ENCODE measurements around the gene E2F7. TPM values are rescaled to one million over a fixed set of nuclear protein-coding genes. Genes with fewer than 3 reads are reported as not detected.

E2F7 gene
- total RNA-seq, 1 donor from 2014 or later = 25.7 TPM

DNA sequence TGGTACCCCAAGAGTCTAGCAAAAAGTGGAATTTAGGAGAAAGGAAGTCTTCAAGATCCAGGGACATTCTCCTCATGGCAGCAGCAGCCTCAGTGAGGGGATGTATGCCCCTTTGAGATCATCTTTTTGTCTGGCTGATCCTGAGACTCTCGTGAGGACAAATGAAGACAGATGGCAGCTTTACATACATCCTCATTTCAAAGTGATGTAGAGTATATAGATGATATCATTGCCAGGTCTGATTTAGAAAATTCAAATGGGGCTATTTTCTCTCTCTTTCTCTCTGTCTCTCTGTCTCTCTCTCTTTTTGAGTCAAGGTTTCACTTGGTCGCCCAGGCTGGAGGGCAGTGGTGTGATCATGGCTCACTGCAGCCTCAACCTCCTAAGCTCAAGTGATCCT is 61.5 kb downstream of the E2F7 start:
- H3K27me3 Mint-ChIP-seq (ENCODE audit: low read depth) = no peaks in the 10 kb centered on the region
- no peaks in the 10 kb centered on the region for H3K9me3 Mint-ChIP-seq
- H3K27ac Mint-ChIP-seq (ENCODE audit: unreplicated experiment) = no peak overlapping the region
- no peaks in the 10 kb centered on the region for H3K36me3 Mint-ChIP-seq (ENCODE audit: low read depth)
- no peak for DNase-seq (ENCODE audit: low read depth, low spot score)
- H3K4me3 Mint-ChIP-seq = no peak overlapping the region
- TF ChIP-seq, protein P1, sequence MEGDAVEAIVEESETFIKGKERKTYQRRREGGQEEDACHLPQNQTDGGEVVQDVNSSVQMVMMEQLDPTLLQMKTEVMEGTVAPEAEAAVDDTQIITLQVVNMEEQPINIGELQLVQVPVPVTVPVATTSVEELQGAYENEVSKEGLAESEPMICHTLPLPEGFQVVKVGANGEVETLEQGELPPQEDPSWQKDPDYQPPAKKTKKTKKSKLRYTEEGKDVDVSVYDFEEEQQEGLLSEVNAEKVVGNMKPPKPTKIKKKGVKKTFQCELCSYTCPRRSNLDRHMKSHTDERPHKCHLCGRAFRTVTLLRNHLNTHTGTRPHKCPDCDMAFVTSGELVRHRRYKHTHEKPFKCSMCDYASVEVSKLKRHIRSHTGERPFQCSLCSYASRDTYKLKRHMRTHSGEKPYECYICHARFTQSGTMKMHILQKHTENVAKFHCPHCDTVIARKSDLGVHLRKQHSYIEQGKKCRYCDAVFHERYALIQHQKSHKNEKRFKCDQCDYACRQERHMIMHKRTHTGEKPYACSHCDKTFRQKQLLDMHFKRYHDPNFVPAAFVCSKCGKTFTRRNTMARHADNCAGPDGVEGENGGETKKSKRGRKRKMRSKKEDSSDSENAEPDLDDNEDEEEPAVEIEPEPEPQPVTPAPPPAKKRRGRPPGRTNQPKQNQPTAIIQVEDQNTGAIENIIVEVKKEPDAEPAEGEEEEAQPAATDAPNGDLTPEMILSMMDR (conservative IDR thresholded peaks at IDR 0.05) = no peak
- H3K4me1 Mint-ChIP-seq = no peaks in the 10 kb centered on the region

GRCh38 chr12:77003246-77003645 is 62.1 kb downstream of the E2F7 start:
- TF ChIP-seq, protein P1 (conservative IDR thresholded peaks at IDR 0.05) = no peak
- no peak overlapping the region for H3K4me3 Mint-ChIP-seq
- H3K27ac Mint-ChIP-seq (ENCODE audit: unreplicated experiment) = no peak overlapping the region
- H3K36me3 Mint-ChIP-seq (ENCODE audit: low read depth) = no peaks in the 10 kb centered on the region
- DNase-seq (ENCODE audit: low read depth, low spot score) = no peak
- no peaks in the 10 kb centered on the region for H3K4me1 Mint-ChIP-seq
- H3K27me3 Mint-ChIP-seq (ENCODE audit: low read depth) = no peaks in the 10 kb centered on the region
- no peaks in the 10 kb centered on the region for H3K9me3 Mint-ChIP-seq

DNA sequence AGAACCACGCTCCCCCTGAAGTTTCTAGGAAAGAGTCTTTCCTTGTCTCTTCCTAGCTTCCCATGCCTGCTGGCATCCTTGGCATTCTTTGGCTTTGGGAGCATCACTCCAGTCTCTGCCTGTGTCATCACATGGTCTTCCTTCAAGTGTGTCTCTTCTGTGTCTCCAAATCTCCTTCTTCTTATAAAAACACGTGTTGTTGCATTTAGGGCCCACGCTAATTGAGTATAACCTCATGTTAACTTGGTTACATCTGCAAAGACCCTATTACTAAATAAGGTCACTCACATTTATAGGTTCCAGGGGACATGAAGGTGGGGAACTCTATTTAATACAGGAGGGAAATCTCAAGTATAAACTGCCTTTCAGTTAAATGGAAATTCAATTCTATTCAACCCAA is 63.0 kb downstream of the E2F7 start:
- Mint-ChIP-seq H3K9me3 (no peaks in the 10 kb centered on the region), H3K27ac (ENCODE audit: unreplicated experiment) (no peak overlapping the region), H3K36me3 (ENCODE audit: low read depth) (no peaks in the 10 kb centered on the region), H3K27me3 (ENCODE audit: low read depth) (no peaks in the 10 kb centered on the region), H3K4me1 (no peaks in the 10 kb centered on the region), H3K4me3 (no peak overlapping the region)
- no peak for DNase-seq (ENCODE audit: low read depth, low spot score)
- TF ChIP-seq, protein P1 (conservative IDR thresholded peaks at IDR 0.05) = no peak

- H3K36me3 Mint-ChIP-seq (ENCODE audit: low read depth) = no peaks in the 10 kb centered on the region
- H3K4me3 Mint-ChIP-seq = no peak overlapping the region
- DNase-seq (ENCODE audit: low read depth, low spot score) = no peak
- no peaks in the 10 kb centered on the region for H3K27me3 Mint-ChIP-seq (ENCODE audit: low read depth)
- TF ChIP-seq, protein P1 (conservative IDR thresholded peaks at IDR 0.05) = no peak
- H3K9me3 Mint-ChIP-seq = no peaks in the 10 kb centered on the region
- no peaks in the 10 kb centered on the region for H3K4me1 Mint-ChIP-seq
- peak overlapping the region; percentile 38 for H3K27ac Mint-ChIP-seq (ENCODE audit: unreplicated experiment)
These were observed 64.1 kb downstream of the E2F7 start for GRCh38 chr12:77001276-77001675.

GRCh38 chr12:76998908-76999556 is 66.3 kb downstream of the E2F7 start:
- Mint-ChIP-seq H3K9me3 (no peaks in the 10 kb centered on the region), H3K4me3 (no peak overlapping the region), H3K36me3 (ENCODE audit: low read depth) (no peaks in the 10 kb centered on the region), H3K27me3 (ENCODE audit: low read depth) (no peaks in the 10 kb centered on the region), H3K27ac (ENCODE audit: unreplicated experiment) (no peak overlapping the region), H3K4me1 (no peaks in the 10 kb centered on the region)
- DNase-seq (ENCODE audit: low read depth, low spot score) = no peak
- TF ChIP-seq, protein P1 (conservative IDR thresholded peaks at IDR 0.05) = no peak

Data from neural crest cell (in vitro differentiated cells).